Type B pancreatic cell (in vitro differentiated cells): ENCODE results near the gene TMEM184B. TPM values are rescaled to one million over a fixed set of nuclear protein-coding genes. Genes with fewer than 3 reads are reported as not detected.
A peak's percentile ranks its signal among the peaks of the same experiment; 100 is the strongest.

ENCODE experiments used
- DNase-seq: peaks from one replicate; pipeline ENCODE4 v3.0.0; 2021; ENCODE audit warnings: mixed read lengths; ENCODE audit not compliant: unreplicated experiment; ENCODE audit errors: extremely low spot score
- H3K27ac Mint-ChIP-seq: 2 replicates; pipeline ENCODE4 v1.8.0; 2021; ENCODE audit warnings: mild to moderate bottlenecking, mixed read lengths
- H3K27me3 Mint-ChIP-seq: 2 replicates; pipeline ENCODE4 v1.8.0; 2021; ENCODE audit warnings: mixed read lengths
- H3K36me3 Mint-ChIP-seq: 2 replicates; pipeline ENCODE4 v1.8.0; 2021; ENCODE audit warnings: mixed read lengths
- H3K4me1 Mint-ChIP-seq: one replicate; pipeline ENCODE4 v1.8.0; 2021; ENCODE audit warnings: mixed read lengths; ENCODE audit not compliant: unreplicated experiment
- H3K4me3 Mint-ChIP-seq: 2 replicates; pipeline ENCODE4 v1.8.0; 2021; ENCODE audit warnings: mild to moderate bottlenecking, mixed read lengths
- H3K9me3 Mint-ChIP-seq: 2 replicates; pipeline ENCODE4 v1.8.0; 2021; ENCODE audit warnings: mixed read lengths
- total RNA-seq: library from RNA; stranded (reverse); gene quantifications from 2 replicates; pipeline ENCODE4 v1.2.1, GENCODE V29; 2021; ENCODE audit warnings: low replicate concordance
- TF ChIP-seq, protein P1 (sequence below): fragments of 200-600 bp; sonication (generic); conservative IDR thresholded peaks from 2 replicates; pipeline ENCODE4 v1.5.0; 2021; ENCODE audit warnings: antibody characterized with exemption, mild to moderate bottlenecking

The TMEM184B gene
- total RNA-seq, 1 donor from 2014 or later, result 66.7 TPM

DNA sequence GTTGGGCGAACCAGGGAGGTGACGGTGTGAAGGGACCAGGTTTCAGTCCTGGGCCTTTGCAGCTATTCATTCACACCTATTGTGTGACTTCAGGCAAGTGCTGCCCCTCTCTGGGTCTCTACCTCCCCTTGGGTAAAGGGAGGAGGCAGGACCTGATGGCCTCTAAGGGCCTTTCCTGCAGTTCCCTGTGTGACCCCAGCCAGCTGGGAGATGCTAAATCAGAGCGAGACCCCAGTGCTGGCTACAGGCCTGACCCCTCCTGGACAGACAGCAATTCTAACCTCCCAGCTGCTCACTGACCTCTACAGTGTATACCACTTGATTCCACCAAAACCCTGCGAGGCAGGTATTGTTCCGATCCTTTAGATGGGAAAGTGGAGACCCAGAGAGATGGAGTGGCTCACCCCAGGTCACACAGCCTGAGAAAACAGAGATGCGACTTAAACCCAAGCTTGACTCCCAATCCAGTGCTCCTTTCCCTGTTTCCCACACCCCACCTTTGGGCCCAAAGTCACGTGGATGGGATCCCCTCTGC is 64.8 kb downstream of the TMEM184B start:
- Mint-ChIP-seq H3K4me1 (peaks cover 18% of the 10 kb centered on the region), H3K27me3 (peaks cover 7% of the 10 kb centered on the region), H3K27ac (peak overlapping the region; percentile 64), H3K4me3 (no peak overlapping the region), H3K36me3 (peaks cover 13% of the 10 kb centered on the region), H3K9me3 (no peaks in the 10 kb centered on the region)
- TF ChIP-seq, protein P1, sequence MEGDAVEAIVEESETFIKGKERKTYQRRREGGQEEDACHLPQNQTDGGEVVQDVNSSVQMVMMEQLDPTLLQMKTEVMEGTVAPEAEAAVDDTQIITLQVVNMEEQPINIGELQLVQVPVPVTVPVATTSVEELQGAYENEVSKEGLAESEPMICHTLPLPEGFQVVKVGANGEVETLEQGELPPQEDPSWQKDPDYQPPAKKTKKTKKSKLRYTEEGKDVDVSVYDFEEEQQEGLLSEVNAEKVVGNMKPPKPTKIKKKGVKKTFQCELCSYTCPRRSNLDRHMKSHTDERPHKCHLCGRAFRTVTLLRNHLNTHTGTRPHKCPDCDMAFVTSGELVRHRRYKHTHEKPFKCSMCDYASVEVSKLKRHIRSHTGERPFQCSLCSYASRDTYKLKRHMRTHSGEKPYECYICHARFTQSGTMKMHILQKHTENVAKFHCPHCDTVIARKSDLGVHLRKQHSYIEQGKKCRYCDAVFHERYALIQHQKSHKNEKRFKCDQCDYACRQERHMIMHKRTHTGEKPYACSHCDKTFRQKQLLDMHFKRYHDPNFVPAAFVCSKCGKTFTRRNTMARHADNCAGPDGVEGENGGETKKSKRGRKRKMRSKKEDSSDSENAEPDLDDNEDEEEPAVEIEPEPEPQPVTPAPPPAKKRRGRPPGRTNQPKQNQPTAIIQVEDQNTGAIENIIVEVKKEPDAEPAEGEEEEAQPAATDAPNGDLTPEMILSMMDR, result no peak
- DNase-seq, result no peak

GRCh38 chr22:38205261-38206128 is 67.3 kb downstream of the TMEM184B start:
- TF ChIP-seq, protein P1, result no peak
- H3K4me3 Mint-ChIP-seq, result peak overlapping the region; percentile 90
- H3K4me1 Mint-ChIP-seq, result peaks cover 21% of the 10 kb centered on the region
- DNase-seq, result no peak
- H3K27ac Mint-ChIP-seq, result peak overlapping the region; percentile 95
- H3K9me3 Mint-ChIP-seq, result no peaks in the 10 kb centered on the region
- H3K36me3 Mint-ChIP-seq, result peaks cover 8% of the 10 kb centered on the region
- H3K27me3 Mint-ChIP-seq, result peaks cover 3% of the 10 kb centered on the region

DNA sequence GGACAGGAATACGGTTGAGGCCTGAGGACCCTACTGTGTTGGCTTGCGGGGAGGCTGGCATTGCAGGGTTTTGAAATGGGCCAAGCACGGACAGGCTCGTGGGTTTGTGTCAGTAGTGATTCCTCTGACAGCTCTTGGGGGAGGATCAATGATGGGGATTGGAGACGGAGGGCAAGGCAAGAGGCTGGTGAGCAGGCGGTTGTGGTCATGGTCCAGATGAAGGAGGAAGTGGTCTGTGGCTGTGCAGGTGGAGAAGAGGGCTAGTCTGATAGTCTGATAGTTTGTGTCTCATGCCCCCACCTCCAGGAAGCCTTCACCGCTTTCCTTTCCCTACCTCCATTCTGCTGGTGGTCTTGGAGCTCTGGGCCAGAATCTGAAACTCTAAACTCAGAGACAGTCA is 68.0 kb downstream of the TMEM184B start:
- H3K9me3 Mint-ChIP-seq, result no peaks in the 10 kb centered on the region
- H3K4me1 Mint-ChIP-seq, result peaks cover 21% of the 10 kb centered on the region
- DNase-seq, result no peak
- TF ChIP-seq, protein P1, result no peak
- peaks cover 3% of the 10 kb centered on the region for H3K27me3 Mint-ChIP-seq
- H3K27ac Mint-ChIP-seq, result peak overlapping the region; percentile 95
- H3K4me3 Mint-ChIP-seq, result peak overlapping the region; percentile 90
- H3K36me3 Mint-ChIP-seq, result peaks cover 4% of the 10 kb centered on the region

DNA sequence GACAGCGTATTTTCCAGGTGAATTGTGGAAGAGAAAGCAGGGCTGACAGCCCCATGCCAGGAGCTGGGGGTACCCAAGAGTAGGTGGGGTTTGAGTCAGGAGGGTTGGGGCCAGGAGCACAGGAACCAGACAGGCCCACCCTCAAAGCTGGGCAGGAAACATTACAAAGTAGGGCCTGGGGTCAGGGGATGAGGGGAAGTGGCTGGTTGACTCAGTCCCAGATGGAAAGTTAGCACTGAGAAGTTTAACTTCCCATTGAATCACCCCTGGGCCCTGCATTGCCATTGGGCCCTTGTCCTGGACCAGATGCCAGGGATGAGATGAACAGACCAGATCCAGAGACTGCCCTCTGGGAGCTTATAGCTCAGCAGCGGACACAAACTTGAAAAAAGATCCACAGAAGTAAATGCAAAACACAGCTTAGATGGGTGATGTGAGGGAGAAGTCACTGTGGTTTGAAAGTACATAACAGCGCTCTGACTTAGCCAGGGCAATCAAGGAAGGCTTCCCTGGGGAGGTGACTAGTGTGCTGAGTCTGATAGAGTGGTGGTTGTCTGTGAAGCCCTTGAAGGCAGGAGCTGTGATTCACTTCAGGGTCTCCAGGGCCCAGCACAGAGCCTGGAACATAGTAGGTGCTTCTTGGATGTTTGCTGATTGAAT is 68.8 kb downstream of the TMEM184B start:
- H3K27ac Mint-ChIP-seq, result peak overlapping the region; percentile 95
- H3K36me3 Mint-ChIP-seq, result peaks cover 4% of the 10 kb centered on the region
- peak overlapping the region; percentile 90 for H3K4me3 Mint-ChIP-seq
- peaks cover 3% of the 10 kb centered on the region for H3K27me3 Mint-ChIP-seq
- no peaks in the 10 kb centered on the region for H3K9me3 Mint-ChIP-seq
- H3K4me1 Mint-ChIP-seq, result peaks cover 21% of the 10 kb centered on the region
- DNase-seq, result no peak
- TF ChIP-seq, protein P1, result no peak

- peak overlapping the region; percentile 95 for H3K27ac Mint-ChIP-seq
- TF ChIP-seq, protein P1, result no peak
- H3K36me3 Mint-ChIP-seq, result peaks cover 4% of the 10 kb centered on the region
- peak; percentile 70 for DNase-seq
- H3K9me3 Mint-ChIP-seq, result no peaks in the 10 kb centered on the region
- H3K4me1 Mint-ChIP-seq, result peaks cover 21% of the 10 kb centered on the region
- H3K4me3 Mint-ChIP-seq, result peak overlapping the region; percentile 90
- H3K27me3 Mint-ChIP-seq, result peaks cover 3% of the 10 kb centered on the region
Observed at GRCh38 chr22:38203090-38203810, 69.6 kb downstream of the TMEM184B start.
